GM18868 (cell line): ENCODE measurements around the gene NPBWR2.

Experiments used
- ATAC-seq: cut with Tn5 transposase; IDR thresholded peaks from one replicate; pipeline ENCODE4 v1.9.1; 2021; ENCODE audit warnings: mild to moderate bottlenecking, moderate library complexity; ENCODE audit not compliant: unreplicated experiment

The NPBWR2 gene, protein sequence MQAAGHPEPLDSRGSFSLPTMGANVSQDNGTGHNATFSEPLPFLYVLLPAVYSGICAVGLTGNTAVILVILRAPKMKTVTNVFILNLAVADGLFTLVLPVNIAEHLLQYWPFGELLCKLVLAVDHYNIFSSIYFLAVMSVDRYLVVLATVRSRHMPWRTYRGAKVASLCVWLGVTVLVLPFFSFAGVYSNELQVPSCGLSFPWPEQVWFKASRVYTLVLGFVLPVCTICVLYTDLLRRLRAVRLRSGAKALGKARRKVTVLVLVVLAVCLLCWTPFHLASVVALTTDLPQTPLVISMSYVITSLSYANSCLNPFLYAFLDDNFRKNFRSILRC

DNA sequence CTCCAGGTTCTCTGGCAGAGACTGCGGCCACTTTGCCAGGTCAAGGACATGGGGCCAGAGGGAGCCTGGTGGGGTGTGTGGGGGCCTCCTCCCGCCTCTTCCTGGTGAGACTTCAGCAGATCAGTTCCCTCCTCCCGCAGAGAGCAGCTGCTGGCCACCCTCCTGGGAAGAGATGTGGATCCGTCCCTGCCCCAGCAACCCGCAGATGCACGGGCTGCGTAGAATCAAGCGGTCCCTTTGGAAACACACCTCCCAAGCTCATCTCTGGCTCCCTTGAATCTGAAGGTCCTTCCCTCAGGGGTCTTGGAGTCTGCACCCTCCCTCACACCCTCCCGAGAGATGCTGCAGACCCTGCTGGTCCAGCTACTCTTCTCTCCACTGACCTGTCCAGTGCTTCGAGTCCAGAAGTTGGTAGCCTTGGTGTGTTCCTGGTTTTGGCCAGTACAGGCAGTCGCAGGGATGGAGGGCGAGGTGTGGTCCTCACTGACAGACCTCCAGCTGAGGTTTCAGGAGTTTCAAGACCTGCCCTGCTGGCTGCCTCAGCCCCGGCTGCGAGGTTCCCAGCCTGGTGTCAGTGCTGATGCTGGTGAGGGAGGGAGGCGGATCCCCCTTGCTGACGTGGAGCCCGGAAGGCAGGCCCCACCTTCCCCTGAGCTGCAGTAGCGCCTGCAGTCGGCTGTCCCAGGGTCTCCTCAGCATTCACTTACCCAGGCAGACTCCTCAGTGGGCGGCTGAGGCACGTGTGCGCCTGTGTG, at the start of gene NPBWR2:
TSS of gene NPBWR2 (minus strand) at position 585 of the 755 bp plus-strand sequence. CDS start 734 bp downstream, outside the sequence.
- ATAC-seq = peak; percentile 64

GRCh38 chr20:64156136-64156885, 48.9 kb upstream of the NPBWR2 start:
- no peak for ATAC-seq

GRCh38 chr20:64155258-64156135, 48.1 kb upstream of the NPBWR2 start:
- no peak for ATAC-seq

- no peak for ATAC-seq
Measured at GRCh38 chr20:64154590-64155257, 47.4 kb upstream of the NPBWR2 start.

DNA sequence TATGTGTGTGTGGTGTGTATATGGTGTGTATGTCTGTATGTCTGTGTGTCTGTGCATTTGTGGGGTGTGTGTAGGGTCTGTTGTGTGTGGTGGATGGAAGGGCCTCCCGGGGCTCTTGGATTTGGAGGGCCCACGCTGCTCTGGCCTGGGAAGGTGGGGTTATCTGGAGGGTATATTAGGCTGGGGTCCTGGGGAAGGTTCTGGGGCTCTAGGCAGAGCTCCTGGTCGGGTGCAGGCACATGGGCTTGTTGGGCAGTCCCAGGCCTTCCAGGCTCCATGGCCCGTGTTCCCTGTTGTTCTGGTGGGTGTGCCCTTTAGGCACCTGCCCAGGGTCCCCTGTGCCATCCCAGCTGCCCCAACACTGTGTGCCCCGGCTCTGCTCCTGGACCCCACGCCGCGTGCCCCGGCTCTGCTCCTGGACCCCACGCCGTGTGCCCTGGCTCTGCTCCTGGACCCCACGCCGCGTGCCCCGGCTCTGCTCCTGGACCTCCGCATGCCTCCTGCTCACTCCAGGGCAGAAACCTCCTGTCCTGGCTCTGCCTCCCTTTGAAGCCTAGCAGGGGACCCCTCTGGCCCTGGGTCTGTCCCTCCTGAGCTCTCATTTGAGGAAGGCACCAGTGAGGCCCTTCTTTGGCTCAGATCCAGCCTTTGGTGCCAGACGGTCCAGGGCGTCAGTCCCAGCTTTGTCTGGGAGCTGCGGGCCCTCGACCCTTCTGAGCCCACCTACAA, 46.7 kb upstream of the NPBWR2 start:
- ATAC-seq = no peak

GRCh38 chr20:64153410-64153809, 46.0 kb upstream of the NPBWR2 start:
- no peak for ATAC-seq

DNA sequence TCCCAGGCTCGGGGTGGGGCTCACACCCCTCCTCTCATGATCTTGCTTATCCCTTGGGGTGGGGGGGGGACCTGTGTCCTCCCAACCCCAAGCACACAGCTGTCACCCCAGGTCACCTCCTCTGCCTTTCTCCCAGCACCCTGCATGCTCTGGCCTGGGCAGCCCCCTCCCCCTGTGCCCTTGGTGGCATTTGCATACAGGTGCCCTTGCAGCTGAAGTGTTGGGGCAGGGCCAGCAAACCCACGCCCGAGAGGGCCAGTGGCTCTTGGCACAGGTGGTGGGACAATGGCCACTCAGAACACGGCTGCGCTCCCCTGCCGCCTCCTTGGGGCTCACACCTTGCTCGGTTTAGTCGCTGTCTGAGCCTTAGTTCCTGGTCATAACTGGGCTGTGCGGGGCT, 45.5 kb upstream of the NPBWR2 start:
- no peak for ATAC-seq

DNA sequence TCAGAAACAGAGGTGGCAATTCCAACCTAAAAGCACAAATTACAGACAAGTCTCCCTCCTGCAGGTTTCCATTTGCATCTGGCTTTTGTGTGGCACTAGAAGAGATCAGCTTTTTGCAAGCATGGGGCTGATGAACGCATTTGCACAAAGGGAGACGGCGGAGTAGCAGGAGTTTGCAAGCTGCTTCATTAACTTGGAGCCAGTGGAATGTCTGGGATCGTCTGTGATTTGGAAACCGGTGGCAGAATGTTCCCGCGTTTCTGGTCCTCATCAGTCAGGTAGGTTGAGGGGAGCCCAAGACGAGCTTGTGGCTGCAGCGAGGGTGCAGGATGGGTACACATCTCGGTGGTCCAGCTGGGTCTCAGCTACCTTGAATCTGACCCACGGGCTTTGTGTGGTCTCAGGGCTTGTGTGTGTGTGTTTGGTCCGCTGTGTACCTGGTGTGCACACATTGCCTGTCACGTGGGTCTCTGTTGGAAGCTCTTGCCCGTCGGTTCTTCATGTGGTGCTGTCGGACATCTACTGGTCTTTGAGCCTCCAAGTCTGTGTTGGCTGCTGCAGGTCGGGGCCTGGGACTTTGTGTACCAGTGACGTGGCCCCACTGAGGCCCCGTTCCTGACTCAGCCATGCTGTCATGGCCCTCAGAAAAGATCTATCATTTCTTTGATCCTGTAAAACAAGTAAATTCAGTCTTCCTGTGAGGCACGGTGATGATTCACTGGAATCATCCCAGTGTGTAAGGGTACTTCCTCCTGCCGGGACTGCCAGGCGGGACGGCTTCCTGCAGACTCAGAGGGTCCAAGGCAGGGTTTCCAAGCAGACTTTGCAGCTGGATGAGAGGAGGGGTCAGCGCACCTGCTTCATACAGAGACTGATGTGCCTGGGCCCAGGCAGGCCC, 44.5 kb upstream of the NPBWR2 start:
- no peak for ATAC-seq

DNA sequence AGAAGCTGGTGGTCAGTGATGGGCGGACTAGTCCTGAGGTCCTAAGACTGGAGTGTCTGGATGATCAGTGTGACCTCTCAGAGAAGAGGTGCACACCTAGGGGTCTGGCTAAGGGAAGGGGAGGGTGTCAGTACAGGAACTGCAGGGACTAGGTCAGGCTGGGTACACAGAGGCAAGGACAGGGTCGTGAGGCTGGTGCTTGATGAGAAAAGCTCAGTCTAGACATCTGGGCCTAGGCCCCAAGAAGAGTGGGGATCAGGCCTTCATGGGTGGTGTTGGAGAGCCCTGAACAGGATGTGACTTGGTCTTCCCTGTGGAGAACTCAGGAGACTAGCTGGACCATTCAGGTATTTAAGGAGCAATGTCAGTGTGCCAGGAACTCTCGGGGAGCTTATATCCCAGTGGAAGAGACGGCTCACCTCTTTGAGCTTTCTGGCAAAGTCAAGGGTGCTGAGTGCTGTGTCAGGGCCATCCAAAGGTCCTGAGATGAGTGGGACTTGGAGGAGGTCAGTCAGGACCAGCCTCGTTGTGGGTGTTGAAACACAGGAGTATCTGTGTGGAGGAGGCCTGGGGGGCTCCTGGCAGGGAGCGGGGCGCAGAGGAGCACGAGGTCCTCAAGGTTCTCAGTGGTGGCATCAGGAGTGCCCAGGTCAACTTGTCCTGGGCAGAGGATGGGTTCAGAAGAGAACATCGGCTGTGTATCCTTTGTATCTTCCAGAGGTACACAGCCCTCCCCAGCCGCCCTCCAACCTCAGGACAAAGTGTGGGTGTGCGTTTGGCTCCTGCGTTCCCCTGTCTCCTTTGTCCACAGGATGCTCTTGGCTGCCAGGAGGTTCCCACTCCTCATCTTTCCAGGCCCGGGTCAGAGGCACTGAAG, 43.6 kb upstream of the NPBWR2 start:
- ATAC-seq = no peak

GRCh38 chr20:64149809-64150560, 42.6 kb upstream of the NPBWR2 start:
- ATAC-seq = no peak

- ATAC-seq = no peak
Measured at GRCh38 chr20:64149141-64149540, 41.8 kb upstream of the NPBWR2 start.

DNA sequence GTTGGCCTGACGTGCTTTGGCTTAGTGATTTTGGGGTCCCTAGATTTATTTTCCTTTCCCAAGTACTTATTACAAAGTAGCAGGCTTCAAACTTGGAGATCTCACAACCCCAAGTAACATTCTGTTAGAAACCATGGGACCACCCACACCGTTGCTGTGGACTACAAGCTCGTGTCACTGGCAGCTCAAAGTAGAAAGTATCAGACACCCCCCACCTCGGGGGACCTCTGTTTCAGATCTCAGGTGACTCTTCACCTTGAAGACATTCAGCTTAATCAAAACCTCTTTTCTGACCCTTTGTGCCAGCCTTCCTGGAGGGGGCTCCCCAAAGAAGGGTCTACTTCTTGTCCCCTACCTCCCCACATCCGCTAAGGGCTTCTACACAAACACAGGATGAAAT, 41.2 kb upstream of the NPBWR2 start:
- no peak for ATAC-seq

DNA sequence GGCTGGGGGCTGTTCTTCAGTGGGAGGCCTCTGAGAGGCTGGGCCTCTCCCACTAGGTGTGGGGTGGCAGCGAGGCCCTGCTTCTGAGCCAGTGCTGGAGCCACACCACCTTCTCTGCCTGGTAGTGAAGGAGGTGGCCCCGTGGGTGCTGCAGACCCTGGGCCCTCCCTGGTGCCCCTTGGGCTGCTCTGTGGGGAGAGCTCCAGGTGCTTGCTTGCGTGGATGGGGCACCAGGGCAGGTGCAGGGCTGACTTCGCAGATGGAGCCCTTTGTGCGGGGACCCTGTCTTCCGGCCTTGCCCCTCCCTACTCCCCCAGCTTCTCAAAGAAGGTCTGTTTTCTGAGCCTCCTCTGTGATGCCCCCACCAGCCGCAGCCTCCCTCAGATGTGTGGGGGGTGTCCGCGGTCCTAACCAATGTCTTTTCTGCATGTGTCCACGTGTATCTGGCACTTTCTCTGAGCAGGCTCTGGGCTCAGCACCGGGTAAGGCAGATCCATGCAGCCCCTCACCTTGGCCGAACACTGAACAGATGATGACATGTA, 39.6 kb upstream of the NPBWR2 start:
- ATAC-seq = no peak

DNA sequence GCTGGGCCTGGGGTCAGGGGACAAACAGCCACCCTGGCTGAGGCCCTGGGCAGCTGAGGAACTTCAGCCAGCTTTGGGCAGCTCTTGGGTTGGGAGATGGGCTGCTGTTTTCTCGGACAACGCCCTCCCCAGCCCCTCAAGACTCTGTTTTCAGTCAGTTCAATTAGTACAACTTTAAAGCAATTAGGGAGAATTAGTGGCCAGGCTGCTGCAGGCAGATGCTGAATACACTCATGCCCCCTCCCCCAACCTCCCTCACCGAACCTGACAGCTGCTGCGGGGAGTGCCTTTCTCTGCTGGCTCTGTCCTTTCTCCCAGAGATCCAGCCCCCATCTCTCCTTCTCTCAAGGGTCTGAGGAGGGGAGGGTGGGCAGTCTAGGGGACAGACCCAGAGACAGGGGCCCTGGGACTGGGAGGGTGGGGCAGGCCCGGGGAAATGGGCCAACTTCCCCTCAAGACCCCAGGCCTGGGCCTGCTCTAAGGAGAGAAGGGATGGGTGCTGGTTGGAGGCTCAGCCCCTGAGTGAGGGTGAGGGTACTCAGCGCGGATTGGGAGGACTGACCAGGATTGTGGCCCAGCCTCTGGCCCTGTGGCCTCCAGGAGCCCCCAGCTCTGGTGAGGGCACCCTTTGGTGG, 39.1 kb upstream of the NPBWR2 start:
- ATAC-seq = no peak

GRCh38 chr20:64145458-64146300, 38.3 kb upstream of the NPBWR2 start:
- no peak for ATAC-seq
